ENCODE measurements around the gene GLMN.
A peak's percentile ranks its signal among the peaks of the same experiment; 100 is the strongest.

GLMN gene, protein sequence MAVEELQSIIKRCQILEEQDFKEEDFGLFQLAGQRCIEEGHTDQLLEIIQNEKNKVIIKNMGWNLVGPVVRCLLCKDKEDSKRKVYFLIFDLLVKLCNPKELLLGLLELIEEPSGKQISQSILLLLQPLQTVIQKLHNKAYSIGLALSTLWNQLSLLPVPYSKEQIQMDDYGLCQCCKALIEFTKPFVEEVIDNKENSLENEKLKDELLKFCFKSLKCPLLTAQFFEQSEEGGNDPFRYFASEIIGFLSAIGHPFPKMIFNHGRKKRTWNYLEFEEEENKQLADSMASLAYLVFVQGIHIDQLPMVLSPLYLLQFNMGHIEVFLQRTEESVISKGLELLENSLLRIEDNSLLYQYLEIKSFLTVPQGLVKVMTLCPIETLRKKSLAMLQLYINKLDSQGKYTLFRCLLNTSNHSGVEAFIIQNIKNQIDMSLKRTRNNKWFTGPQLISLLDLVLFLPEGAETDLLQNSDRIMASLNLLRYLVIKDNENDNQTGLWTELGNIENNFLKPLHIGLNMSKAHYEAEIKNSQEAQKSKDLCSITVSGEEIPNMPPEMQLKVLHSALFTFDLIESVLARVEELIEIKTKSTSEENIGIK

DNA sequence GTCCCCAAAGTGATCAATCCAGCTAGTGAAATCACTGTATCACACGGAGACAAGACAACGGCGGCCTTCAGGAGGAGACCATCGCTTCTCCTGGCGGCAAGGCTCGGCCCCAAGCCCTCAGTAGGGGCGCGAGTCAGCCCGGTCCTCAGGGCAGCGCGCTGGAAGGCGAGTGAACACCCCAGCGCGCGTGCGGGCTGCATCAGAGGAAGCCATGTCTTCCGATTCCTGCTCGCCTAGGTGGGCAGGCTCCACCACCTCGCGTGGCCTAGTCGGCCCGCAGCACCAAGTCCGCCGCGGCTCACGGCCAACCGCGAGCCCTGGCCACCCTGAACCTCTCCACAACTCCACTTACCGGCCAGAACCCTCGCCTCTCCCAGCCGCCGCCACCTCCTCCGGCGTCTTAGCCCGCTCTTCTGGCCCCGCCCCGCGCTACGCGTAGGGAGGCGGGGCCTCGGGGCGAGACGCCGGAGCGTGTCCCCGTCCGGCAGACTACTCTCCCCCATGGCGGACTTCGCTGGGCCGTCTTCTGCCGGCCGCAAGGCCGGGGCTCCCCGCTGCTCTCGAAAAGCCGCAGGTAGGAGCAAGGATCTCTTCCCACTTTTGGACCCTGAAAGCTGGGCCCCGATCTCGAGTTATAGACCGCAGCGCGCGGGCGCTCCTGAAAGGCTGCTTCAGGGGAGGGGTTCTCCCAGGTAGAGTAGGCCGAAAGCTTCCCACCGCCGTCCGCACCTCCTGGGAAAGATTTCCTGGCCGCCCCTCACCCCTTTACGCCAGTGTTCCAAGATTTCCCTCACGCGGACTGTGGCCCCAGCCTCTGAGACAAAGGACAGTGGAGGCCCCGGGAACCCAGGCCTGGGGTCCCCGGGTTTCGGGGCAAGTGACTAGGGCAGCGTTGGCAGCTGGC lies at the start of gene GLMN, which contains the start of gene RPAP2:
Gene GLMN (minus strand): TSS at position 415 of the 904 bp plus-strand sequence. CDS start 988 bp downstream, outside the sequence.
Gene RPAP2 (plus strand): TSS at position 487 of the 904 bp plus-strand sequence. CDS start 15 bp downstream, at position 502.
- DNase-seq (ENCODE audit: low read depth in 2 of 2): peak; percentile 52 to 72

GRCh38 chr1:92346866-92347640 lies 48.3 kb upstream of the GLMN start:
- DNase-seq (ENCODE audit: low read depth in 2 of 2): no peak

DNA sequence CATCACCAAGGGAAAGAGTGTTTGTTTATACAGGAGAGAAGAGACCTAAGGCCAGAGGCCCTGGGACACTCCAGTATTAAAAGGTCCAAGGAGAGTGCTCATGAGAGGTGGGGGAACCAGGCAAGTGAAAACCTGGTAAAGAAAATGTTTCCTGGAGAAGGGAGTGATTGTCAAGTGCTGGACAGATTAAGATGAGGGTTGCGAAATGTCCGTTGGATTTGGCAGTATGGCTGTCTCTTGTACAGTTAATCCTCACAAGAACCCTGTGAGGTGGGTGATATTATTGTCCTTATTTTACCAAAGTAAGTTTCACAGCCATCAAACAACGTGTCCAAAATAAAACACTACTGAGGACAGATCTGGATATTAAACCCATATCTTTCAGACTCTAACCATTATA lies 44.3 kb upstream of the GLMN start:
- no peak for DNase-seq (ENCODE audit: low read depth in 2 of 2)

DNA sequence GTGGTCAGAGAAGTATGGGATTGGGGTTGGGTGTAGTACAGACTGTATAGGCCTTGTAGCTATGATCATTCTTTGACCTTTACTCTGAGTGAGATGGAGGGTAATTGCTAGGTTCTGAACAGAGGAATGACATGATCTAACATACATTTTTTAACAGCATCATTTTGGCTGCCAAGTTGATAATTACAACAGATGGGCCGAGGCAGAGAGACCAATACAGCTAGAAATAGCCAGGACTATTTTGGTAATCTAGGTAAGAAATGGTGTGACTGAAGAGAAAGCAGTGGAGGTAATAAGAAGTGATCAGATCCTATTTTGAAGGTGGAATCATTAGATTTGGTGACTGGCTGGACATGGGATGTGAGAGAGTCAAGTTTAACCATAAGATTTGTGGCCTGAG lies 43.6 kb upstream of the GLMN start:
- DNase-seq (ENCODE audit: low read depth in 2 of 2): no peak

GRCh38 chr1:92340154-92340553 lies 41.4 kb upstream of the GLMN start:
- no peak for DNase-seq (ENCODE audit: low read depth in 2 of 2)

DNA sequence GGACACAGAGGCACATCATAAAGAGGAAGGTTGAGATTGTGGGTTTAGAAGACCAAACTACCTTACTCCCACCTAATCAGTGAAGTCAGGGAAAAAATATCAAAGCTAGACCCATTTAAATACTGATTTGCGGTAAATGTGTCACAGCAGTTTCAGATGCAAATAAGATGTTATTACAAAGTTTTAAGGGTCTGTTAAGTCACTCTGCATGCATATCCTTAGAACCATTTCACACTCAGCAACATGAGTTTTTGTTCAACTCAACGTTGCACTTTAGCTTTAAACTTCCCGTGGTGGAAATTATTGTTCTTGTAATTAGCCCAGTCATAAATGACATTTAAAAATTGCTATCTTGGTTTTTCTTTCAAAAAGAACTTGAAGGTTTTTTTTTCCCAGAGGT lies 34.9 kb upstream of the GLMN start:
- DNase-seq (ENCODE audit: low read depth in 2 of 2): no peak

DNA sequence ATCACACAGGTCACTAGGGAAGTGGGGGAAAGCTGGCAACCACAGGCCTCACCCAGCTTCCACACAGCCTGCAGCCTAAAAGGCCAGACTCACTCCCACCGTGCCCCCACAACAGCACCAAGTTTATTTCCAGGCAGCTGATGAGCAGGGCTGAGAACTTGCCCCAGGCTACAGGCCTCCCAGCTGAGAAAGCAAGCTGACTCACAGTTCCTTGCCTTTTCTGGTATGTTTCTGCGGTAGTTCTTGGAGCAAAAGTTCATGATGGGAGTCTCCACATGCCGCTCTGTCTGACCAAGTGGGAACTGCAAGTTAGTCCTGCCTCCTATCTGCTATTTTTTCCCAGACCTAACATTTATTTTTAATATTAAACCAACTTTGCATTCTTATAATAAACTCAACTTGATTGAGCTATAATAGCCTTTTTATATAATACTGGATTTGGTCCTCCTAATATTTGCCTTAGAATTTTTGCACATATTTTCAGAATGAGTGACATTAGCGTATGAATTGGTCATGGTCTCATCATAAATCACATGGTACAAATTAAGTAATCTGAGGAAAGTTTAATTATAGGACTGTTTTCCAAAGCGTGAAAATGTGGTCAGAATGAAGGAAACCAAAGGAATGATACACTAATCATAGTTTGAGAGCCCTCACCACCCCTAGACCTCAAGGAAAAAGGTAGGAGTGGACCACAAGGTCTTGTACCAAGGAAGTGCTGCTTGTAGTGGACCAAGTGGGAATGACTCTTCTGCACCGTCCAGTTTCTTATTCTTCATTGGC lies 30.8 kb upstream of the GLMN start:
- no peak for DNase-seq (ENCODE audit: low read depth in 2 of 2)

- no peak for DNase-seq (ENCODE audit: low read depth in 2 of 2)
Measured at GRCh38 chr1:92327794-92328193, 29.0 kb upstream of the GLMN start.

DNA sequence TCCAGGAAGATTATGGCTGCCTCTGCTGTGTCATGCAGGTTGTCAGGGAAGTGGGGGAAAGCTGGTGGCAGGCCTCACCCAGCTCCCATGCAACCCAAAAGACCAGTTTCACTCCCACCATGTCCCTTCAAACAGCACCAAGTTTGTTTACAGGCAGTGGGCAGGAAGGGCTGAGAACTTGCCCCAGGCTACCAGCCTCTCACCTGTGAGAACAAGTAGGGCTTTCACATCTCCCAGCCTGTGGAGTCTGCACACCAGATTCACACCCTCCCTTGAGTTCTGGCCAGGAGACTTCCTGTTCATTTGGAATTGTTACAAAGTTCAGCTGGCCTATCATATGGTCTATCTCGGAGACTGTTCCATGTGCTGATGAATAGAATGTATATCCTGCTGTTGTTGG lies 27.9 kb upstream of the GLMN start:
- DNase-seq (ENCODE audit: low read depth in 2 of 2): no peak

- no peak for DNase-seq (ENCODE audit: low read depth in 2 of 2)
Measured at GRCh38 chr1:92324784-92325183, 26.0 kb upstream of the GLMN start.

GRCh38 chr1:92323473-92324453 lies 25.0 kb upstream of the GLMN start:
- no peak for DNase-seq (ENCODE audit: low read depth in 2 of 2)

GRCh38 chr1:92317836-92318493 lies 19.2 kb upstream of the GLMN start:
- no peak for DNase-seq (ENCODE audit: low read depth in 2 of 2)

DNA sequence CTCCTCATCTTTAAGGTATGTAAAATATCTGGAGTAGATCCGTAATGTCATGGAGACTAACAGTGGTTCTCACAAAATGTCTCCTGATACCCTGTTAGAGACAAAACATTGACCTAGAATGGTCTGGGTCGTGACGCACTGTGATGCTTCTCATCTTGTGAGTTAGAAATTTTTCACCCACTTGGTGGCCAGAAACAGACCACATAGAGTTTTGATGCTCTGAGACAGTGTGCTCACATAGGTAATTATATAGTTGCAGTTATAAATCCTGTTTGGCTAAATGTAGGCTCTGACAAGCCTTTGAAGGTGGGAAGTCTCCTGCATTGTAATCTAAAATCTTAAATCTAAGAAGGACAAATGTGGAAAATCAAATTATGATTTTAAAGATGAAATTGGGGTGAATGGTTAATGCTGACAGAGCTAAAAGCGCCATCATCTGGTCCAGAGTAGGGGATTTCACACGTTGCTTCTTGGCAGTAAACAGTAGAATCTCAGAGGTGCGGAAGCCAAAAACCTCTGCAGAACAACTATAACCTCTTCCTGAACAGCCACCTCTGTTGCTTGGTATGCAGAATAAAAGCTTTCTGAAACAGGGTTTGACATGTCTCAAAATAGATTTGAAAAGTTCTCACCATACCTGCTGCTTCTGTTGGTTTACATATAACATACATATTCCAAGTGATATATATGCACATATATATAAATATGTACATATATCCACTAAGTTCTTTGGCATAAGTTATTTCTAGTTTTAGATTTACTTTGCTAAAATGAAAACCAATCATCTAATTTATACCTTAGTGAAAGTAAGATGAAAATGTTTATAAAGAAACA lies 17.2 kb upstream of the GLMN start:
- no peak for DNase-seq (ENCODE audit: low read depth in 2 of 2)

- no peak for DNase-seq (ENCODE audit: low read depth in 2 of 2)
Measured at GRCh38 chr1:92314024-92314423, 15.2 kb upstream of the GLMN start.

DNA sequence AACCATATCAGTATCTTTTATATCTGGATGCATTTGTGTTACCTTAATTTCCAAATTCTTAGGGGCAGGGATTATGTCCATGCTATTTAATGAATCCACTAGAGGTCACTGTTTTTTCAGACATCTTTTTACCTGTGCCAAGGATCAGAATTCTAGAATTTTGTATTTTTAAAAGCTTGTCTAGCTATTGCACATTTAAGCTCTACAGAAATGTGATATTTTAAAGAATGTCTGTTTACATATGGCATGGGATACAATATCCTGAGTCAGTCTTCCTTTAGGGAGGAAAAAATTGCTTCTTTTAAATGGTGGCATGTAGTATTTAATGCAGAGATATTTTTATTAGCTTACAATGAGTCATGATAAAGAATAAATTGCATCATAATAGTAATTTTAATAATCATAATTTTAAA lies 11.4 kb upstream of the GLMN start:
- no peak for DNase-seq (ENCODE audit: low read depth in 2 of 2)

DNA sequence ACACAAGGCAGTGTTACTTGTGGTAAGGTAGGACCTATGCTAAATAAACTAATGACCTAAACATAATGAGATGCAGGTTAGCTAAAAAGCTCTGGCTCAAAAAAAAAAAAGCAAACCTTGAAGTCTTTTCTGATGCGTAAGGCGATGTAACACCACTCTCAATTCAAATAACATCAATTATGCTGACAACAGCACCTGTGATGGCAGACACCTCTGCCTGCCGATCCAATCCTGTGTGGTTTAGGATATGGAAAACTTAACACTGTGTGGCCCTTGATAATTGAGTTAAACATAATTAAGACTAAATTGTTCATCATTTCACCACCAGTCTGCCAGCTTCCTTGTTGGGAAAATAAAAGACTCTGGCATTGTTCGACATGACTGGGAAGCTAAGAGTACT lies 9.2 kb upstream of the GLMN start:
- no peak for DNase-seq (ENCODE audit: low read depth in 2 of 2)

DNA sequence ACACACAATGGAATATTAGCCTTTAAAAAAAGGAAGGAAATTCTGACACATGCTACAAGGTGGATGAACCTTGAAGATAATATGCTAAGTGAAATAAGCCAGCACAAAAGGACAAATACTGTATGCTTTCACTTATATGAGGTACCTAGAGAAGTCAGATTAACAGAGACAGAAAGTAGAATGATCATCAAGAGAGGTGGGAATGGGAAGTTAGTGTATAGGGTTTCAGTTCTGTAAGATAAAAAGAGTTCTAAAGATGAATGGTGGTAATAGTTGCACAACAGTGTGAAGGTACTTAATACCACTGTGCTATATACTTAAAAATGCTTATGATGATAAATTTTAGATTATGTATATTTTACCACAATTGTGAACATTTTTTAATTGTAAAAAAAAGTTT lies 7.2 kb upstream of the GLMN start:
- DNase-seq (ENCODE audit: low read depth in 2 of 2): no peak

DNA sequence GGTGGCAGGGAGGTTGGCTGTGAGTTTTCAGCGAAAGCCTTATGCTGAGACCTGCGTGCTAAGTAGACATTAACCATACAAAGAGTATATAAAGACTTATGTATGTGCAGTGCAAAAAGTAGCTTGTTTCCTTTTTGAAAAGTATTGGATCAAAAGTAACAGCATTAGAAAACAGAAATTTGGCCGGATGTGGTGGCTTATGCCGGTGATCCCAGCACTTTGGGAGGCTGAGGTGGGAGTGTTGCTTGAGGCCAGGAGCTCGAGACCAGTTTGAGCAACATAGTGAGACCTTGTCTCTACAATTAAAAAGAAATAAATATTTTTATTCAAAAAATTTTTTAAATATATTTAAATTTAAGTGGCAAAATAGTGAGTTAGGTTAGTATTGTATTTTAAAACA lies 2.2 kb upstream of the GLMN start:
- no peak for DNase-seq (ENCODE audit: low read depth in 2 of 2)
